Ascending aorta (tissue), 2 donors: ENCODE measurements around the gene VWA8. TPM values are rescaled to one million over a fixed set of nuclear protein-coding genes. Genes with fewer than 3 reads are reported as not detected.

Source experiments
- DNase-seq, 2 donors: peaks; one replicate each; pipeline ENCODE4 v3.0.0-alpha.2; 2019; ENCODE audit warnings: low spot score in 2 of 2
- H3K27ac ChIP-seq, 2 donors: fragments of 200-600 bp; sonication (generic); one replicate each; pipeline ENCODE4 v1.5.1; 2016 to 2017; ENCODE audit warnings: mild to moderate bottlenecking in 1 of 2
- H3K27me3 ChIP-seq: fragments of 200-600 bp; sonication (generic); one replicate; pipeline ENCODE4 v1.5.1; 2017
- H3K36me3 ChIP-seq, 2 donors: fragments of 200-600 bp; sonication (generic); one replicate each; pipeline ENCODE4 v1.5.1; 2016
- H3K4me1 ChIP-seq, 2 donors: fragments of 200-600 bp; sonication (generic); one replicate each; pipeline ENCODE4 v1.5.1; 2016 to 2017; ENCODE audit warnings: mild to moderate bottlenecking in 1 of 2
- H3K4me3 ChIP-seq, 2 donors: fragments of 200-600 bp; sonication (generic); one replicate each; pipeline ENCODE4 v1.5.1; 2016 to 2017; ENCODE audit warnings: mild to moderate bottlenecking in 1 of 2
- H3K9me3 ChIP-seq, 2 donors: fragments of 200-600 bp; sonication (generic); one replicate each; pipeline ENCODE4 v1.5.1; 2016
- CTCF ChIP-seq, 3 experiments: fragments of 200-600 bp in 2 of 3; fragments of 450-650 bp in 1 of 3; sonication (generic) in 2 of 3; IDR thresholded peaks; one replicate each; pipeline ENCODE4 v1.5.1; 2016 to 2019; ENCODE audit warnings: antibody characterized with exemption in 3 of 3, mild to moderate bottlenecking in 1 of 3, moderate library complexity in 1 of 3
- intact Hi-C: fragments of 100-400 bp; cut with DNase I; formaldehyde crosslinking; loops from one replicate; pipeline ENCODE4 v1.15.1; 2023
- total RNA-seq: library from RNA; depleted of rRNA; stranded (reverse); fragments of >200 nt; gene quantifications from one replicate; pipeline ENCODE4 v1.1.0, GENCODE V29; 2016

VWA8 gene
- total RNA-seq, 1 donor from 2014 or later = 10.4 TPM

- intact Hi-C loops = loop anchor here (5.0 kb wide), 1 partner anchor 115 kb away; no protein-coding TSS in a partner anchor
- TF ChIP-seq CTCF (IDR thresholded peaks at IDR 0.05) = no peak
- no peaks in the 10 kb centered on the region for H3K9me3 ChIP-seq
- H3K27me3 ChIP-seq = no peaks in the 10 kb centered on the region
- no peak overlapping the region for H3K27ac ChIP-seq
- DNase-seq = no peak
- H3K36me3 ChIP-seq = peaks cover 0 to 2% of the 10 kb centered on the region in 2 donors
- H3K4me1 ChIP-seq = no peaks in the 10 kb centered on the region
- no peak overlapping the region for H3K4me3 ChIP-seq
Observed at GRCh38 chr13:41562541-41563178, 398.2 kb downstream of the VWA8 start.

GRCh38 chr13:41562083-41562482, 398.8 kb downstream of the VWA8 start:
- DNase-seq = no peak

GRCh38 chr13:41561170-41561569, 399.7 kb downstream of the VWA8 start:
- H3K36me3 ChIP-seq = no peaks in the 10 kb centered on the region
- intact Hi-C loops = loop anchor here (5.0 kb wide), 1 partner anchor 114 kb away; no protein-coding TSS in a partner anchor
- no peak for TF ChIP-seq CTCF (IDR thresholded peaks at IDR 0.05)
- no peaks in the 10 kb centered on the region for H3K27me3 ChIP-seq
- no peaks in the 10 kb centered on the region for H3K9me3 ChIP-seq
- H3K4me3 ChIP-seq = no peak overlapping the region
- H3K4me1 ChIP-seq = no peaks in the 10 kb centered on the region
- DNase-seq = no peak
- H3K27ac ChIP-seq = no peak overlapping the region

More at GRCh38 chr13:41562083-41562482, 398.8 kb downstream of the VWA8 start:
- Histone ChIP-seq H3K36me3 (no peaks in the 10 kb centered on the region), H3K4me3 (no peak overlapping the region), H3K27me3 (no peaks in the 10 kb centered on the region), H3K9me3 (no peaks in the 10 kb centered on the region), H3K27ac (no peak overlapping the region), H3K4me1 (no peaks in the 10 kb centered on the region)
- intact Hi-C loops = loop anchor here (5.0 kb wide), 1 partner anchor 115 kb away; no protein-coding TSS in a partner anchor
- TF ChIP-seq CTCF (IDR thresholded peaks at IDR 0.05) = no peak

GRCh38 chr13:41558781-41559560, 401.9 kb downstream of the VWA8 start:
- DNase-seq = no peak
- Histone ChIP-seq H3K27me3 (no peaks in the 10 kb centered on the region), H3K36me3 (no peaks in the 10 kb centered on the region), H3K9me3 (no peaks in the 10 kb centered on the region), H3K27ac (no peak overlapping the region), H3K4me1 (no peaks in the 10 kb centered on the region), H3K4me3 (no peak overlapping the region)
- intact Hi-C loops = no loop called here
- TF ChIP-seq CTCF (IDR thresholded peaks at IDR 0.05) = no peak

- Histone ChIP-seq H3K27ac (no peak overlapping the region), H3K4me1 (no peaks in the 10 kb centered on the region), H3K36me3 (no peaks in the 10 kb centered on the region), H3K9me3 (no peaks in the 10 kb centered on the region), H3K4me3 (no peak overlapping the region), H3K27me3 (no peaks in the 10 kb centered on the region)
- no peak for DNase-seq
- TF ChIP-seq CTCF (IDR thresholded peaks at IDR 0.05) = no peak
- intact Hi-C loops = no loop called here
Observed at GRCh38 chr13:41557719-41558118, 403.2 kb downstream of the VWA8 start.
